Measurements from ENCODE around the gene GPSM3. TPM values are rescaled to one million over a fixed set of nuclear protein-coding genes. Genes with fewer than 3 reads are reported as not detected.

Gene GPSM3
- total and polyA plus RNA-seq, 2 of the 13 experiments (the other 11 are each of a cell fraction or from before 2014, with no cell fraction given), result 0.18 to 6.2 TPM

DNA sequence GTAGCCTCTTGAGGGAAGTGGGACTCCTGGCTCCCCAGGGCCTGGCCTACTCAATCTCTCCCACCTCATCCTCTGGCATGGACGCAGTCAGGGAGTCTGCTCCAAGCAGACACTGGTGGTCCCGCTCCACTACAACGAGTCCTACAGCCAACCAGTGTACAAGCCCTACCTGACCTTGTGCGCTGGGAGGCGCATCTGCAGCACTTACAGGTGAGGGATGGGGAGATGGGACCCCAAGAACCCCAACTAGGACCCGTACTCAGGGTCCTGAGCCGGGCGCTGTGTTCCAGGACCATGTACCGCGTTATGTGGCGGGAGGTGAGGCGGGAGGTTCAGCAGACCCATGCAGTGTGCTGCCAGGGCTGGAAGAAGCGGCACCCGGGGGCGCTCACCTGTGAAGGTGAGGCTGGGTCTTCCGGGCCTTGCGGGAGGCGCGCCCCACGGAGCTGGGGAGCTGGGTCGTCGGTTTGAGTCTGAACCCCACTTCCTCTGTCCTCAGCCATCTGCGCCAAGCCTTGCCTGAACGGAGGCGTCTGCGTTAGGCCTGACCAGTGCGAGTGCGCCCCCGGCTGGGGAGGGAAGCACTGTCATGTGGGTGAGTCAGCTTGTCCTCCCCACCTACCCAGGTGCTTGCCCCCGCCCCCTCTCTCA is 25.9 kb downstream of the GPSM3 start (continued):
- TF ChIP-seq, protein P1, sequence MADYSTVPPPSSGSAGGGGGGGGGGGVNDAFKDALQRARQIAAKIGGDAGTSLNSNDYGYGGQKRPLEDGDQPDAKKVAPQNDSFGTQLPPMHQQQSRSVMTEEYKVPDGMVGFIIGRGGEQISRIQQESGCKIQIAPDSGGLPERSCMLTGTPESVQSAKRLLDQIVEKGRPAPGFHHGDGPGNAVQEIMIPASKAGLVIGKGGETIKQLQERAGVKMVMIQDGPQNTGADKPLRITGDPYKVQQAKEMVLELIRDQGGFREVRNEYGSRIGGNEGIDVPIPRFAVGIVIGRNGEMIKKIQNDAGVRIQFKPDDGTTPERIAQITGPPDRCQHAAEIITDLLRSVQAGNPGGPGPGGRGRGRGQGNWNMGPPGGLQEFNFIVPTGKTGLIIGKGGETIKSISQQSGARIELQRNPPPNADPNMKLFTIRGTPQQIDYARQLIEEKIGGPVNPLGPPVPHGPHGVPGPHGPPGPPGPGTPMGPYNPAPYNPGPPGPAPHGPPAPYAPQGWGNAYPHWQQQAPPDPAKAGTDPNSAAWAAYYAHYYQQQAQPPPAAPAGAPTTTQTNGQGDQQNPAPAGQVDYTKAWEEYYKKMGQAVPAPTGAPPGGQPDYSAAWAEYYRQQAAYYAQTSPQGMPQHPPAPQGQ (CRISPR knock-in tag; IDR thresholded peaks at IDR 0.05; ENCODE audit: borderline replicate concordance), result no peak
- TF ChIP-seq POLR2A (IDR thresholded peaks at IDR 0.05; ENCODE audit: insufficient read depth in 1 of 2, low read depth in 2 of 2, low read length in 2 of 2) (0 out of 4 replicates have a peak, but pooled peaks of 1 of the 2 experiments have one; percentile 38), BORCS8-MEF2B (CRISPR knock-in tag; IDR thresholded peaks at IDR 0.05) (no peak), ZFP36L1 (CRISPR knock-in tag; IDR thresholded peaks at IDR 0.05) (no peak), TCF7L2 (IDR thresholded peaks at IDR 0.05; ENCODE audit: low read depth, low read length) (no peak), ZNF746 (CRISPR knock-in tag; IDR thresholded peaks at IDR 0.05) (no peak), HMG20A (CRISPR knock-in tag; IDR thresholded peaks at IDR 0.05; ENCODE audit: borderline replicate concordance) (no peak), SYNCRIP (IDR thresholded peaks at IDR 0.05; ENCODE audit: insufficient read depth, low read depth, low read length) (no peak), CBFB (CRISPR knock-in tag; IDR thresholded peaks at IDR 0.05) (no peak)
- TF ChIP-seq, protein P2, sequence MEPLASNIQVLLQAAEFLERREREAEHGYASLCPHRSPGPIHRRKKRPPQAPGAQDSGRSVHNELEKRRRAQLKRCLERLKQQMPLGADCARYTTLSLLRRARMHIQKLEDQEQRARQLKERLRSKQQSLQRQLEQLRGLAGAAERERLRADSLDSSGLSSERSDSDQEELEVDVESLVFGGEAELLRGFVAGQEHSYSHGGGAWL (CRISPR knock-in tag; IDR thresholded peaks at IDR 0.05), result no peak
- TF ChIP-seq, protein P3, sequence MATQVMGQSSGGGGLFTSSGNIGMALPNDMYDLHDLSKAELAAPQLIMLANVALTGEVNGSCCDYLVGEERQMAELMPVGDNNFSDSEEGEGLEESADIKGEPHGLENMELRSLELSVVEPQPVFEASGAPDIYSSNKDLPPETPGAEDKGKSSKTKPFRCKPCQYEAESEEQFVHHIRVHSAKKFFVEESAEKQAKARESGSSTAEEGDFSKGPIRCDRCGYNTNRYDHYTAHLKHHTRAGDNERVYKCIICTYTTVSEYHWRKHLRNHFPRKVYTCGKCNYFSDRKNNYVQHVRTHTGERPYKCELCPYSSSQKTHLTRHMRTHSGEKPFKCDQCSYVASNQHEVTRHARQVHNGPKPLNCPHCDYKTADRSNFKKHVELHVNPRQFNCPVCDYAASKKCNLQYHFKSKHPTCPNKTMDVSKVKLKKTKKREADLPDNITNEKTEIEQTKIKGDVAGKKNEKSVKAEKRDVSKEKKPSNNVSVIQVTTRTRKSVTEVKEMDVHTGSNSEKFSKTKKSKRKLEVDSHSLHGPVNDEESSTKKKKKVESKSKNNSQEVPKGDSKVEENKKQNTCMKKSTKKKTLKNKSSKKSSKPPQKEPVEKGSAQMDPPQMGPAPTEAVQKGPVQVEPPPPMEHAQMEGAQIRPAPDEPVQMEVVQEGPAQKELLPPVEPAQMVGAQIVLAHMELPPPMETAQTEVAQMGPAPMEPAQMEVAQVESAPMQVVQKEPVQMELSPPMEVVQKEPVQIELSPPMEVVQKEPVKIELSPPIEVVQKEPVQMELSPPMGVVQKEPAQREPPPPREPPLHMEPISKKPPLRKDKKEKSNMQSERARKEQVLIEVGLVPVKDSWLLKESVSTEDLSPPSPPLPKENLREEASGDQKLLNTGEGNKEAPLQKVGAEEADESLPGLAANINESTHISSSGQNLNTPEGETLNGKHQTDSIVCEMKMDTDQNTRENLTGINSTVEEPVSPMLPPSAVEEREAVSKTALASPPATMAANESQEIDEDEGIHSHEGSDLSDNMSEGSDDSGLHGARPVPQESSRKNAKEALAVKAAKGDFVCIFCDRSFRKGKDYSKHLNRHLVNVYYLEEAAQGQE (IDR thresholded peaks at IDR 0.05; ENCODE audit: borderline replicate concordance in 1 of 2, low read depth in 1 of 2, low read length in 2 of 2), result no peak
- TF ChIP-seq, protein P4, sequence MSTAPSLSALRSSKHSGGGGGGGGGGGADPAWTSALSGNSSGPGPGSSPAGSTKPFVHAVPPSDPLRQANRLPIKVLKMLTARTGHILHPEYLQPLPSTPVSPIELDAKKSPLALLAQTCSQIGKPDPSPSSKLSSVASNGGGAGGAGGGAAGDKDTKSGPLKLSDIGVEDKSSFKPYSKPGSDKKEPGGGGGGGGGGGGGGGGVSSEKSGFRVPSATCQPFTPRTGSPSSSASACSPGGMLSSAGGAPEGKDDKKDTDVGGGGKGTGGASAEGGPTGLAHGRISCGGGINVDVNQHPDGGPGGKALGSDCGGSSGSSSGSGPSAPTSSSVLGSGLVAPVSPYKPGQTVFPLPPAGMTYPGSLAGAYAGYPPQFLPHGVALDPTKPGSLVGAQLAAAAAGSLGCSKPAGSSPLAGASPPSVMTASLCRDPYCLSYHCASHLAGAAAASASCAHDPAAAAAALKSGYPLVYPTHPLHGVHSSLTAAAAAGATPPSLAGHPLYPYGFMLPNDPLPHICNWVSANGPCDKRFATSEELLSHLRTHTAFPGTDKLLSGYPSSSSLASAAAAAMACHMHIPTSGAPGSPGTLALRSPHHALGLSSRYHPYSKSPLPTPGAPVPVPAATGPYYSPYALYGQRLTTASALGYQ (CRISPR knock-in tag; IDR thresholded peaks at IDR 0.05), result no peak
- TF ChIP-seq, protein P5, sequence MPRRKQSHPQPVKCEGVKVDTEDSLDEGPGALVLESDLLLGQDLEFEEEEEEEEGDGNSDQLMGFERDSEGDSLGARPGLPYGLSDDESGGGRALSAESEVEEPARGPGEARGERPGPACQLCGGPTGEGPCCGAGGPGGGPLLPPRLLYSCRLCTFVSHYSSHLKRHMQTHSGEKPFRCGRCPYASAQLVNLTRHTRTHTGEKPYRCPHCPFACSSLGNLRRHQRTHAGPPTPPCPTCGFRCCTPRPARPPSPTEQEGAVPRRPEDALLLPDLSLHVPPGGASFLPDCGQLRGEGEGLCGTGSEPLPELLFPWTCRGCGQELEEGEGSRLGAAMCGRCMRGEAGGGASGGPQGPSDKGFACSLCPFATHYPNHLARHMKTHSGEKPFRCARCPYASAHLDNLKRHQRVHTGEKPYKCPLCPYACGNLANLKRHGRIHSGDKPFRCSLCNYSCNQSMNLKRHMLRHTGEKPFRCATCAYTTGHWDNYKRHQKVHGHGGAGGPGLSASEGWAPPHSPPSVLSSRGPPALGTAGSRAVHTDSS (CRISPR knock-in tag; conservative IDR thresholded peaks at IDR 0.05), result no peak
- TF ChIP-seq, protein P6, sequence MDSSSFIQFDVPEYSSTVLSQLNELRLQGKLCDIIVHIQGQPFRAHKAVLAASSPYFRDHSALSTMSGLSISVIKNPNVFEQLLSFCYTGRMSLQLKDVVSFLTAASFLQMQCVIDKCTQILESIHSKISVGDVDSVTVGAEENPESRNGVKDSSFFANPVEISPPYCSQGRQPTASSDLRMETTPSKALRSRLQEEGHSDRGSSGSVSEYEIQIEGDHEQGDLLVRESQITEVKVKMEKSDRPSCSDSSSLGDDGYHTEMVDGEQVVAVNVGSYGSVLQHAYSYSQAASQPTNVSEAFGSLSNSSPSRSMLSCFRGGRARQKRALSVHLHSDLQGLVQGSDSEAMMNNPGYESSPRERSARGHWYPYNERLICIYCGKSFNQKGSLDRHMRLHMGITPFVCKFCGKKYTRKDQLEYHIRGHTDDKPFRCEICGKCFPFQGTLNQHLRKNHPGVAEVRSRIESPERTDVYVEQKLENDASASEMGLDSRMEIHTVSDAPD (CRISPR knock-in tag; IDR thresholded peaks at IDR 0.05), result no peak
- TF ChIP-seq, protein P7, sequence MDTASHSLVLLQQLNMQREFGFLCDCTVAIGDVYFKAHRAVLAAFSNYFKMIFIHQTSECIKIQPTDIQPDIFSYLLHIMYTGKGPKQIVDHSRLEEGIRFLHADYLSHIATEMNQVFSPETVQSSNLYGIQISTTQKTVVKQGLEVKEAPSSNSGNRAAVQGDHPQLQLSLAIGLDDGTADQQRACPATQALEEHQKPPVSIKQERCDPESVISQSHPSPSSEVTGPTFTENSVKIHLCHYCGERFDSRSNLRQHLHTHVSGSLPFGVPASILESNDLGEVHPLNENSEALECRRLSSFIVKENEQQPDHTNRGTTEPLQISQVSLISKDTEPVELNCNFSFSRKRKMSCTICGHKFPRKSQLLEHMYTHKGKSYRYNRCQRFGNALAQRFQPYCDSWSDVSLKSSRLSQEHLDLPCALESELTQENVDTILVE (CRISPR knock-in tag; IDR thresholded peaks at IDR 0.05), result no peak
